HG02884 (cell line): ENCODE results near the gene RABGAP1.
"Not testable (repeated sequence)": the region's sequence is repeated elsewhere in the genome, so short reads cannot be mapped to it uniquely, and the experiment has no call there.

Experiments
- ATAC-seq: cut with Tn5 transposase; IDR thresholded peaks from one replicate; pipeline ENCODE4 v1.9.1; 2021; ENCODE audit warnings: mild to moderate bottlenecking, moderate library complexity; ENCODE audit not compliant: unreplicated experiment

RABGAP1 gene

GRCh38 chr9:122940749-122941581, at the start of gene RABGAP1:
Gene RABGAP1 (plus strand): TSS chr9:122941020. CDS start chr9:122957060, 16,040 bp downstream.
- ATAC-seq: peak; percentile 98

DNA sequence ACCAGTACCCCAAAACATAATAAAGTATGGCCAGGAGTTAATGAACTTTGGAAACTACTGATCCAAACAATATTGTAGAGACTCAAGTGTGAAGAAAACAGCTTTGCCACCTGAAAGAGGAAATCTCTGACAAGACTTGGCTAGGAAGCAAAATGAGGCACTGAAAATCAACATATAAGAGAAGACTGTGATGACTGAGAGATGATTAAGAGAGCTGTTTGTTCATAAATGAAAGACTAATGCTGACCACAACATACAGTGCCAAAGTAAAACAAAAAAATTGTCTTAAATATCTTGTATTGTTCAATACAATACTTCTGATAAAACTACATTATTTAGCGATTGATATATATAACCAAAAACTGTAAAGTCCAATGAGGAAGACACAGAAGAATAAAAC, 42.9 kb upstream of the RABGAP1 start:
- ATAC-seq: no peak

GRCh38 chr9:122900791-122901190, 40.0 kb upstream of the RABGAP1 start:
- no peak for ATAC-seq

DNA sequence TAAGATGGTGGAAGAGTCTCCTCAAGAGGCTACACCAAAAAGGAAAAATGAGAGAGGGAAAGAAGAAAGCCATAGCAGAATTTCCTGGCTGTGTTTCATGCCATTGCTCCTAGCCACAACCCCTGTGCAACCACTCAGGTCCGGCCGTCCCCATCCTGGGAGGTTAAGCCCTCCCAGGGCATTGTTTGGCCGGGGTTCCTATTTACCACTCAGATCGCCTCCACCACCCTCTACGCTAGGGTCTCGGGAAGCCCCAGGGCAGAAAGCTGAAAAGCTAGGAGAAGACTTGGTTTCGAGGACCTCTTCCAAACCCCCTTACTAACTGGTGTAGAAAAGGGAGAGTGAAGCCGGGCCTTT, 36.4 kb upstream of the RABGAP1 start:
- peak; percentile 10 for ATAC-seq

DNA sequence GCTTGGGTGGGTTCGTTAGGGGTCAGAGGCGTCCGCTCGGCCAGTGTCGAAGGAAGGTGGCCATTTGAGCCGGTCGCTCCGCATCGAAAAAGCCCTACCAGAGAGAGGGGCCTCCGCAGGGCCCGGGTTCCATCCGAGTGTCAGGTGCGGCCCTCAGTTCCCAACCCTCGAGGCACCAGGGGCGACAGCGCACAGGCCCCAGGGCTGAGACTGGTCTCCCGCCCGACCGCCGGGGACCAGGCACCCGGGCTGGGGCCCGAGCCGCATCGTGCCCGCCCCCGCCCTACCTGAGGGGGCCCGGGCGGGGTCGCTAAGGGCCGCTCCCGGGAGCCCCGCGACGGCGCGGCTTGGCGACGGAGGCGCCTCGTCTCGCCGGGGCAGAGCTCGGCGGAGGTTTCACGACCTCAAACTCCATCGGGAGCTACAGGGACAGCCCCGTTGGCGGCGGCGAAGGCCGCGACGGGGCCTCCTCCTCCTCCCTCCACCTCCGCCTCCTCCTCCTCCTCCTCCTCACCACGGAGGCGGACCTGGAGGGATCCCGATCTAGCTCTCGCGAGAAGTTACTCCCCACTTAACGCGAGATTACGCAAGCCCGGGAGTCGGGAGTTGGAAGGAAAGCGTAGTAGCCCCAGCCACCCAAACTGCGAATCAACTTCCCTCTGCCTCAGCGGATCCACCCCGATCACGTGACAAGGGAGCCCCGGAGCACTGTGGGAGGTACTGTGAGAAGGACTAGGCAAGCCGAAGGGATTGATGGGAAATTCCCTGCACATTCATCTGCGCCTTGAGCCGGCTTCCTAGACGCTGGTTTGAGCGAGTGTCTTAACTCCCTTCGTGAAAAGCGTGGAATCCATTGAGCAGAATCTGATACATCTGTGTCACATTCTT, 35.8 kb upstream of the RABGAP1 start, which contains the start of gene RC3H2:
TSS of gene RC3H2 (minus strand) at position 537 of the 888 bp plus-strand sequence. CDS start 7,850 bp downstream, outside the sequence.
- ATAC-seq: peak; percentile 74

DNA sequence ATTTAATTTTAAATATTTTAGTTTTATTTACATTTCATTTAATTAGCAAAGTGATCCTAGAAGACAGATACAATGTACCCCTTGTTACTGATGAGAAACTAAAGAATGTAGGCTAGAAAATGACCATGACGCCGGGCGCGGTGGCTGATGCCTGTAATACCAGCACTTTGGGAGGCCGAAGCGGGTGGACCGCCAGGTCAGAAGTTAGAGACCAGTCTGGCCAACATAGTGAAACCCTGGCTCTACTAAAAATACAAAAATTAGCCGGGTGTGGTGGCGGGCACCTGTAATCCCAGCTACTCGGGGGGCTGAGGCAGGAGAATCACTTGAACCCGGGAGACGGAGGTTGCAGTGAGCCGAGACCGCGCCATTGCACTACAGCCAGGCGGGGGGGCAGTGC, 34.7 kb upstream of the RABGAP1 start:
- ATAC-seq: not testable (repeated sequence)

GRCh38 chr9:122912671-122912963, 28.2 kb upstream of the RABGAP1 start:
- no peak for ATAC-seq

DNA sequence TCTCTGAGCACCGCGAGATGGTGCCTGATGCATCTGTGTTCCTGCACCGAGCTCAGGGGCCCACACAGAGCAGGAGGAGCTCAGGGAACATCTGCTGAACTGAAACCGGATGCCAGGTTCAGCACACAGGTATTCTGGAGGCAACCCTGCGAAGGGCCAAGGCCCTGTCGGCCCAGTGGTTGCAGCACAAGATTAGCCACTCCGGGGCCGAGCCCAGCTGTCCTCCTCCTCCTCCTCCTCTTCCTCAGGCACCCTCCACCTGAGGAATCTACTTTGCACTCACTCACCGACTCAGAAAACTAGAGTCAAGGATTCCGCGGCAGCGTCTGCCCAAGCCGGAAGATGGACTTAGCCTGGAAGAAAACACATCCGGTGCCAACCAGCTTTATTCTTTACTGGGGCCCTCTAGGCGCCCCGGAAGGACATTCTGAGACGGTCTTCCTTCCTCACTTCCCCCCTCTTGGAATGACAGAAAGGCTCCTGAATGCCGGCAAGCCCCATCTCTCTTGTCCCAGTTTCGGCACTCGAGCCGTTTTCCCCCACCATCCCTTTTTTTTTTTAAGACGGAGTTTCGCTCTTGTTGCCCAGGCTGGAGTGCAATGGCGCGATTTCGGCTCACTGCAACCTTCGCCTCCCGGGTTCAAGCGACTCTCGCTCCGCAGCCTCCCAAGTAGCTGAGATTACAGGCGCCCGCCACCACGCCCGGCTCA, 27.7 kb upstream of the RABGAP1 start, which contains the start of gene ZBTB6:
TSS of gene ZBTB6 (minus strand) at position 360 of the 710 bp plus-strand sequence. CDS start 1,251 bp downstream, outside the sequence.
- ATAC-seq: peak; percentile 94

DNA sequence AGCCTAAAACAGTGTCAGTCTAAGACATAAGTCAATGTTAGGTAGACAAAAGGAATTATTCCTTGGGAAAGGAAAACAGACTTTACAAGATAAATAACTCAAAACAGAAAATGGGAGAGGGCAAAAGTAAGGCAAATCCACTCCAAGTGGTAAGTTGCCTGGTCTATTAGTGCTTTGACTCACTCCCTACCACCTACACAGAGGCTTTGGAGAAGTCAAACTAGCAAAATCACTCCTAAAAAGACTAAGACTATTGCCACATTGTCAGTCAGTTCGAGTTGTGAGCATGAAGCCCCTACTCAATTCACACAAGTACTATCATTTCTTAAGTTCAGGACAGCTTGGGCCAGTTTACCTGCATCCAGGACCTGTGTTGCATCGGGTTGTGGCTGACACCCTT, 22.5 kb upstream of the RABGAP1 start:
- ATAC-seq: no peak

- no peak for ATAC-seq
Measured at GRCh38 chr9:122922713-122923112, 18.1 kb upstream of the RABGAP1 start.

DNA sequence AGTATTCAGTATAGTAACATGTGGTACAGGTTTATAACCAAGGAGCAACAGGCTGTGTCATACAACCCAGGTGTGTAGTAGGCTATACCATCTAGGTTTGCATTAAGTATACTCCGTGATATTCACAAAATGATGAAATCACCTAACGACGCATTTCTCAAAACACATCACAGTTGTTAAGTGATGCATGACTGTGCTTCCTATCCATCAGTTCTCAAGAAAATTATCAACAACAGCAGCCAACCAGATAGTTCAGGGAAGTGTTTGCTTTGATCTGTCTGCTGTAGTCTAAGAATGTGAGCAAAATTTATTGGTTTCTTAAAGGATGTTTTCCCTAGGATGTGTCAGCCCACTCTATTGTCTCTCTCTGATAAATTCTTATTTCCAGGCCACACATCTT, 16.9 kb upstream of the RABGAP1 start:
- no peak for ATAC-seq

GRCh38 chr9:122929796-122930354, 10.9 kb upstream of the RABGAP1 start:
- no peak for ATAC-seq

DNA sequence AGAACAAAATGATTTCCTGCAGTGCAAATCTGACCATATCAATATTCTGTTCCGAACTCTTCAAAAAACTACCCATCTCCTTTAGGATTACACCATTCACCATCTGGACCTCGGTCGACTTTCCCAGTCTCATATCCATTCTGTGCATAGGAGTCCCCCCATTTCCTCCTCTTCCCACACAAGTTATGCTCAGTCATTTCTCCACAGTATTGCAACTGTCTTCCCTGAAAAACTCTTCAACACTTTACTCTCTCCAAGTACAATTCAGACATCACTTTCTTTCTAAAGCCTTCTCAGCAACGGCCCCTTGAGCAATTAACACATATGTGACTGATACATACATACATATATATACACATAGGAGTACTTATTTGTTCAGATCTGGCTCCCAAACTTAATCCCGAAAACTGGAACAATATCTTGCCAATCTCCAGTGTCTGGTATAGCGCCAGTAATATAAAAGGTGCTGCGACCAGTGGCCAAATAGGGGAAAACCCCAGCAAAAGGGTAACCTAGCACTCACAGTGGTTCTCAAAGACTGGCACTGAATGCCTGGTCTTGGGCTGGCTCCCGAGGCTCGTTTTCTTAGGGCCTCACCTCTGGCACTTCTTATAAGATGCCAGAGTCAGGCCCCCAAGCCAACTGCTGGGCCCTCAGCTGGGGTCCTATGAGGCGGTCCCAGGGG, 10.1 kb upstream of the RABGAP1 start:
- peak; percentile 19 for ATAC-seq

- ATAC-seq: peak; percentile 87
Measured at GRCh38 chr9:122931226-122932121, 9.3 kb upstream of the RABGAP1 start, which contains the start of gene ZBTB26. Gene ZBTB26 (minus strand): TSS chr9:122931512. CDS start chr9:122919934, 11,578 bp downstream.

DNA sequence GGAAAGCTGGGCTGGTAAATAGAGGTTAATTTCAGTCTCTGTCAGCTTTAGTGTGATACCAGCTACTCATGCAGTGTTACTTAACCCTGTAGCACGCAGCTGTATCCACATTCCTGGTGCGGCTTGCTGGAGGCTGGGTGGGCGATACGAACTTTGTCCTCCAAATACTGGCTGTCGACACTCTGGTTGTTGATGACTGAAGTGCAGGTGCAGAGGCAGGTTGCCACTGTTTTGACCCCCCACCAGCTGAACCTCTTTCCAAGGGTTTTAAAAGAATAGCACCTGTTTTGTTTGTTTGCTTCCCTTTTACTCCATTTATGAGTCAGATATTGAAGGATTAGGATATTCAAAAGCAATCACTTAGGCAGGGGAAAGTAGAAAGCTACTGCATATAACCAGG, 4.4 kb upstream of the RABGAP1 start:
- ATAC-seq: no peak

DNA sequence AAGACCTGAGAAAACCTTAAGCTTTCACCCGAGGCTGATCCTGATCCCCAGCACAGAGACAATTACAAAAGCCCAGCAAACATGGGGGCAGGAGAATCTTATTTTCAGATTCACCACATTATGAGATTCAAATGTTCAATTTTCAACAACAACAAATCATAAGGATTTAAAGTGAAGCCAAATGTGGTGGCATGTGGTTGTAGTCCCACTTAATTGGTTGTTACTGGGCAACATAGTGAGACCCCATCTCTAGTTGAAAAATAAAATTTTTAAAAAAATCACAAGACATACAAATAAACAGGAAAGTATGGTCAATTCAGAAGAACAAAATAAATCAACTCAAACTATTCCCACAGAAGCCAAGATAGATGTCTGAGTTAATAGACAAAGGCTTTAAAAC, 3.9 kb upstream of the RABGAP1 start:
- no peak for ATAC-seq

DNA sequence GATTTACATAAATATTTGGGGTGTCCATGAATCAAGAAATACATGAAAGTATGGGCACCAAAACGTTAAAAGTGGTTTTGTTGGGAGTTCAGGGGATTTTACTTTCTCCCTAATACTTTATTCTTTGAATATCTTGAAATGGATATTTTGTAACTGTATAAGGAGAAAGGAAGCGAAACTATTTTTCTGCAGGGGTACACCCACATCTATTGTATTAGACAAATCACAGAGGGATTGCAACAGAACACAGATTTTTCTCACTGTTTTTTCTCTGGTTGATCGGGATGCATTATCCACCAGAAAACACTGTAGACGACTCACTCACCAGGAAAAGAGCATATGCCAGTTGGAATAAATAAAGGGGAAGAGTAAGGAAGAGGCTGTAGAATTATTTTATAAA, 1.2 kb upstream of the RABGAP1 start:
- ATAC-seq: no peak

DNA sequence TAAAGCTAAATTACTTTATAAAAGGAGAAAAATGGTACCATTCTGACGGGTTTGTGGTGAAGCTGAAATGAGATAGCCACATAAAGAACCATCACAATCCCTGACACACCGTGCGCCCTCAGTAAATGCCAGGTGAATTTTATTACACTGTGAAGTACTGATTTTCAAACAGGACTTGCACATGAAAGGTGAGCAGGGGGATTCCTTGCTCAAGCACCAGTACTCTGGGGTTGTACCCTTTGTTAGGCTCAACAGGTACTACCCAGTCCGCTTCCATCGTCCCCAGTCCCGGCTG, 419 bp upstream of the RABGAP1 start:
- no peak for ATAC-seq

DNA sequence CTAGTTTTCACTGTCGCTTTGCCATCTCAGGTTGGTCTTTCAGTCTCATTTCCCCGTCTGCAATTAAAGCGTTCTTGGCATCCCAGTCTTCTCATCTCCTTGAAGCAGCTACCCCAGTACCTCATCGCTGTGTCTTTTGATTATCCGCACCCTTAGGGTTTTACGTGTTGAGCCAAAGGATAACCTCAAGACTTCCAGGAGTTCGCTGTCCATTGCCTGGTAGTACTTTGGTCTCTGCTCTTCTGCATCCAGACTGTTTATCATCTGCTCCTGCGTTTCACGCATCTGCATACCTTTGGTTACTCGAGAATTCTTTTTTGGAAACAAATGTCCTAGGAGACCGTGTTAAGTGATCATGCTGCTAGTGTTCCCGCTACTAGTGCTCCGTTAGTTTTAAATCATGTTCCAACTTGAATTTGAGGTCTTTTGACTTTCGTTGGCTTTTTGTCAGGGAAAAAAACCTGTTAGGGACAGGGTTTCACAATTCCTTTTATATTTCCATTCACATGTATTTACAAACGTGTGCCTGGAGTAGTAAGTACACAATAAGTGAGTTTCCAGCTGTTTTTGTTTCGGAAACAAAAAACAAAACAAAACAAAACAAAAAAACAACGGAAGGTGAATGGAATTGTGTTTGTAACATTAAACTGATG, 888 bp downstream of the RABGAP1 start:
- no peak for ATAC-seq
